ENCODE results near the gene GNB5. TPM values are rescaled to one million over a fixed set of nuclear protein-coding genes. Genes with fewer than 3 reads are reported as not detected.
A peak's percentile ranks its signal among the peaks of the same experiment; 100 is the strongest.

GNB5 gene
- polyA plus RNA-seq, 4 donors, result 14.7 to 19.4 (median 17.4) TPM

GRCh38 chr15:52071570-52071969 is 119.6 kb downstream of the GNB5 start:
- DNase-seq (ENCODE audit: low read depth in 4 of 4, low spot score in 3 of 4), result peak in 1 of 4 donors; percentile 8

GRCh38 chr15:52069559-52069958 is 121.6 kb downstream of the GNB5 start:
- DNase-seq (ENCODE audit: low read depth in 4 of 4, low spot score in 3 of 4), result no peak

GRCh38 chr15:52068004-52068615 is 123.1 kb downstream of the GNB5 start:
- no peak for DNase-seq (ENCODE audit: low read depth in 4 of 4, low spot score in 3 of 4)

GRCh38 chr15:52067545-52067926 is 123.7 kb downstream of the GNB5 start:
- DNase-seq (ENCODE audit: low read depth in 4 of 4, low spot score in 3 of 4), result no peak

GRCh38 chr15:52066842-52067544 is 124.2 kb downstream of the GNB5 start:
- no peak for DNase-seq (ENCODE audit: low read depth in 4 of 4, low spot score in 3 of 4)

Other genes with a start within 250 kb of the GNB5 start
- gene LEO1, start 219.6 kb downstream of the GNB5 start, polyA plus RNA-seq (ENCODE audit: insufficient read length in 4 of 4), result 10 to 100 TPM; 31.6 to 38.4 (median 34.5) TPM
- gene MAPK6, start 172.2 kb downstream of the GNB5 start, polyA plus RNA-seq (ENCODE audit: insufficient read length in 4 of 4), result 10 to 100 TPM; 27.8 to 45.3 (median 37.1) TPM
- 1 to 10 TPM in 2 of 4 donors, under 1 TPM in 2; 0.18 to 1.2 (median 1.0) TPM for gene BCL2L10, start 78.6 kb downstream of the GNB5 start, polyA plus RNA-seq (ENCODE audit: insufficient read length in 4 of 4)
- gene MYO5C, start 104.4 kb upstream of the GNB5 start, polyA plus RNA-seq (ENCODE audit: insufficient read length in 4 of 4), result 10 to 100 TPM in 3 of 4 donors, 1 to 10 TPM in 1; 5.5 to 25.3 (median 22.0) TPM

All from left renal pelvis (tissue), 4 donors.